ENCODE results near the gene BBC3.

BBC3 gene

DNA sequence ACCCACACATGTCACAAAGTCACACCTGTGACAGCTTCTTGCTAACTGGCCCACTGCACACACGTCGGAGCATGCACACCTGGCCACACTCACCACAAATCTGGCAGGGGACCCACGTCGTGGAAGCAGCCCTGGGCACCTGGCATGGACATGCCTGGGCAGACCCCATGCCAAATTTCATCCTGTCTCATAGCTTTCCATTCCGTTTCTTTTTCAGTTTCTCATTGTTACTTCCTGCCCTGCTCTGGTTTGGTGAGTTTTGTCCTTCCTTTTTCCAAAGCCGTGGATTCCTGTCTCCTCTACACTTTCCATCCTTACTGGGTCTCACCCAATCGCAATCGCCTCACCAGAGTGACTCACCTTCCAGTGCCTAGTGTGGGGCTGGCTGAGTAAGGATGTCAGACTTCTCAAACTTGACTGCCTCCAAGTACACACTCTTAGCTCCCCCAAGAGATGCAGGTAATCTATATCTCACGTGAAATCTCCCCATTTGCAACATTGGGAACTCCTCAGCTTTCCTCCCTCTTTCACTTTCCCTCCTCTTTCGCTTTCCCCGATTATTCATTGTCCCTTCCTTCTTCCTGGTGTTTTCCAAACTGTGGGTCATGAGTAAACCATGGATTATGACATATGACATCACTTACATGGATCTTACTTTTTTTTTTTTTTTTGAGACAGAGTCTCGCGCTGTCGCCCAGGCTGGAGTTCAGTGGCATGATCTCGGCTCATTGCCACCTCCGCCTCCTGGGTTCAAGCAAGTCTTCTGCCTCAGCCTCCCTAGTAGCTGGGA, 1.6 kb upstream of the BBC3 start:
- in situ Hi-C loops (cut with HindIII; ENCODE audit: low sequenced_read_pairs) = no loop called here

DNA sequence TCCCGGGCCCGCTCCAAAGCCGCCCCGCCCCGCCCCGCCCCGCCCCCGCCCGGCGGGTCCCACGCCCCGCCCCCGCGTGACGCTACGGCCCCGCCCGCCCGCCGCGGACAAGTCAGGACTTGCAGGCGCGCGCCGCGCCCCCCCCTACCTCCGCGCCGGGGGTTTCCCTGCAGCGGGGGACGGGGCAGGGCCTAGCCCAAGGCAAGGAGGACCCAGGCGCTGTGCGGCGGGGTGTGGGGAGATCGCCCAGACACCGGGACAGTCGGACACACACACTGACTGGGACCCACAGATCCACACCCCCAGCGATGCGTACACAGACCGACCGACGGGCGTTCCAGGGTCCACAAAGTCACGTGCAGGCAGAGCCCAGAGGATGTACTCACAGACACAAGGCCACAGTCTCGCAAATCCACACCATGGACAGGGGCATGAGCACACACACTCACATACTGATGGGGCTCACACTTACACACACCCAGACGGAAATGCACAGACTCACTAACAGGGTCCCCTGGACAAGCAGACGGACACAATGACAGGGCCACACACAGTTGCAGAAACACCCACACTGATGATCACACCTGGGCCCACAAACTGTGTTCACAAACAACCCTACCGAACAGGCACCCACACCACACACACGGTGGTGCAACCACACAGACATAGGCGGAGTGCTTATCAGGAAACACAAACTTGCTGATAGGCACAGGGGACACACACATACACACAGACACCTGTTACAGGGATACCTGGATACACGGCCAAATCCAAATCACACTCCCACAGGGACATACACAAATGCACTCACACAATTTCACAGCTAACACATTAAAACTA, 436 bp upstream of the BBC3 start:
- in situ Hi-C loops (cut with HindIII; ENCODE audit: low sequenced_read_pairs) = no loop called here

DNA sequence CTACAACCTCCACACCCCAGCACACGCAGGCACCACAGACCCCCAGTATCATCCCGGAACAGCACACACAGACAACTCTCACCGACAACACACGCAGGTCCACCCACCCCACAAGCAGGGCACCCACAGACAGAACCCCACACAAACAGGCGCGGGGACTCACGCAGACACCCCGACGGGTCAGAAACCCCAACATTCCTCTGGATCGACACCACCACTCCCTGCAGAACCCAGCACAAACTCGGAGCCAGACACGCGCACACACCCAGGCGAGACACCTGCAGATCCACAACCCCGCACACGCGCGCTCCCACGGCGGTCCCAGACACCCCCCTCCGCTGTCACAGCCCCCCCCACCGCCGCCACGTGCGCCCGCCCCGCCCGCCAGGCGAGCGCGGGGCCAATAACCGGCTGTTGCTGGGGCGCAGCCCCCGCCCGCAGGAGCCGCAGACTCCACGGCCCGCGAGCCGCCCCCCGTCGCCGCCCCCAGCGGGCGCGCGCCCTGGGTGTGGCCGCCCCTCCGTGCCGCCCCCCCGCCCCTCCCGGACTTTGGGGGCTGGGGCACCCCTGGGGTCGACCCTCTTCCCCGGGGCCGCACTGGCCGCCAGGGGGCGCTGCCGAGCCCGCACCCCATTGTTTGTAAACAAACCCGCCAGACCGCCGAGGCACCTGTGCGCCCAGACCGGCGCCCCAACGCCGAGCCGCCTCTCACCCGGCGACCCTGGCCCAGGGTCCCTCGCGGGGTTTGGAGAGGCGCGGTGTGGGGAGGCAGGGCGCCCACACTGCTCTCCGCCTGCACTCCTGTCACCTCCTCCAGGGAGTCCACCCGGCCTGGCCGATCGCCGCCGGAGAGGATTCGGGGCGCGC, 712 bp downstream of the BBC3 start:
- in situ Hi-C loops (cut with HindIII; ENCODE audit: low sequenced_read_pairs) = no loop called here

DNA sequence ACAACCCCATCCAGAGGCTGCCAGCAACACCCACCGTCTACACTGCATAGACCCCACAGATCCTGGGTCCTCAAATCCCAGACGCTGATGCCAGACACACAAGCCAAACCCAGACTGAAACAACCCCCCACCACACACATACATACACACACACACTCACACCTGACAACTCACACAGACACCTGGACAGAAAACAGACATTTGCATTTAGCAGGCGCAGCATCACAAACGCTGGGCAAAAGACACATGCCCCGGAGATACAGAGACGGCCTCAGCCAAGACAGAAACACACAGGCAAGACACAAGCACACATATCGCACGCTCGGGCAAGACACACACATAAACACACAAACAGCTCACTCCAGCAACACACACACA, 1.3 kb downstream of the BBC3 start:
- in situ Hi-C loops (cut with HindIII; ENCODE audit: low sequenced_read_pairs) = no loop called here

DNA sequence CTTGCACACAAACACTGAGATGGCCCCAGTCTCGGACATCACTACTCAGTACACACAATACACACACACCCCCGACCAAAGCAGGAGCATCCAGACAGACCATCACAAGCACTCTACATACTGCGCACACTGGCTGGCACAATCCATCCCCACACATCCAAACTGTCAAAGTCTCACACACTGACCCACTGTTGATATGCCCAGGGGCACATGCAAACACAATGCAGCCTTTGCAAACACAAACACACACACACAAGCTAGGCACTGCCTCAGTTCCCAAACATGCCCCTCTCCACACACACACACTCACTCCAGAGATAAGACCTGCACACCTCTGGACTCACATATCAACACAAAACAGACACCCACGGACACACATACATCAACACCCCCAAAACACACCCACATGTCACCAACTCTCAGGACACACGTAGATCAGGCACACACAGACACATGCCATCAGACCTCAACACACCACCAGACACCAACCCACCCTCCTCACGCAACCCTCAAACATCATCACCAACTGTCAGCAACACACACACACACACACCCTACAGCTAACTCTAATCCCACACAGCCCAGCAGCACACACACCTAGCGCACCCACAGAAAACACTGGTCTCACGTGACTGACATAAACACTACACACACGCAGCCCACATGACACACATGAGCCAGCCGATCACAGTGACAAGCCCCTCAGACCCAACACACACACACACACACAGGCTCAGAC, 1.9 kb downstream of the BBC3 start:
- in situ Hi-C loops (cut with HindIII; ENCODE audit: low sequenced_read_pairs) = no loop called here

DNA sequence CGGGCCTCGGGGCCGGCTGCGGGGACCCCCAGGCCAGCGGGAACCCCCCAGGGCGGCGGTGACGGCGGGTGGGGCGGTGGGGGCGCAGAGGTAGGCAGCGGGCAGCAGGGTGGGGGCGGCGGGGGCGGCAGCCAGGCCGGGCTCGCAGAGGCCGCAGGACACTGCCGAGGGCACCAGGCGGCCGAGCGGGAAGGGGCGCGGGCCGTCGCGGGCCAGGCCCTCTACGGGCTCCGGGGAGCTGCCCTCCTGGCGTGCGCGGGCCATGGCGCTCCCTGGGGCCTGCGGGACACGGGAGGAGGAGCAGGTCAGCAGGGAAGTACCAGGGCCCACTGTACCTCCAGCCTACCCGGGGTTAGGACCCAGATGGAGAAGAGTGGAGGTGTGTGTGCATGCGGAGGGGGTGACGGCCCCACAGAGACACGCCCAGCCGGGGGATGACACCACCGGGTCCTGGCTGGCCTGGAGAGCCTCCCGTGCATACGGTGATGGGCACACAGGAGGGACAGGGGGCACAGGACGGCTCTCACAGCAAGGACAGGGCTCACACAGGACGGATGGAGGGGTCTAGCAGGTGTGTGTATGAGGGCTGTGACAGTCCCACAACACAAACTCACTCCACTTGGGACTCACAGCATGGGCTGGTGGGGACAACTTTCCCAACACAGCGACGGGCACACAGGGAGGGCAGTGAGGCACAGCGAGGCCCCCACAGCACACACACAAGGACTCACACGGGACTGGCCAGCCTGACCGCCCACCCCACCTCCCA, 2.6 kb downstream of the BBC3 start:
- in situ Hi-C loops (cut with HindIII; ENCODE audit: low sequenced_read_pairs) = no loop called here

DNA sequence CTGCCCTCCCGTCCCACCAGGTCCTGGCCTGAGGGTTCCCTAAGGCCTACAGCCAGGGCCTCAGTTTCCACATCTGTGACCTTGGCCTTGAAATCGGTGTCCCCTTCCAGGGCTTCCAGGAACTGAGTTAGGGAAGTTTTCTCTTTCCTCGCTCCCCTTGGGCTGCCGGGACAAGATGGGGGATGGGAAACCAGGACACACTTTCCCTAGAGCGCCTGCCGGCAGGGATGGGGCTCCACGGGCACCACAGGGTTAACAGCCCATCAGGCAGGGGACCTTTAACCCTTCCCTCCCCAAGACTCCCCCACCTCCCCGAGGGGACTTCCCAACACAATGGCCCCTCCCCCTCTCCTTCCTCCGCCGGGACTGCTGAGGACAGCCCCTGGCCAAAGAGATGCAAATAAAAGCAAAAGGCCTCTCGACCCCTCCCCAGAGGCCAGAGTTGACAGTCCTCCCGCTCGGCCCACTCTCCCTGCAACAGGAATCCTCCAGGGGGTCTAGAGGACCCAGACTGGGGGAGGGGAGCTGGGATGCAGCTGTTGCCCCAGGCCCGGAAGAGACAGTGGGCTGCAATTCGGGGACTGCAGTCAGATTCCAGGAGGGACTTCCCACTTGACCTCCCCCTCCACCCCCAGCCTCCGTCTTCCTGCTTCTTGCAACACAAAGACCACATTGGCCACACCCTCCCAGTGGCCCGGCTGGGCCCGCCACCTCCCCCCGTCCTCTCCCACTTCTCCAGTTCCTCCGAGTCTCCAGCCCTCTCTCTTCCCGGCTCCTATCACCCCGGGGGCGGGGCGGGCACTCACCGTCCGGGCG, 3.4 kb downstream of the BBC3 start:
- in situ Hi-C loops (cut with HindIII; ENCODE audit: low sequenced_read_pairs) = no loop called here

DNA sequence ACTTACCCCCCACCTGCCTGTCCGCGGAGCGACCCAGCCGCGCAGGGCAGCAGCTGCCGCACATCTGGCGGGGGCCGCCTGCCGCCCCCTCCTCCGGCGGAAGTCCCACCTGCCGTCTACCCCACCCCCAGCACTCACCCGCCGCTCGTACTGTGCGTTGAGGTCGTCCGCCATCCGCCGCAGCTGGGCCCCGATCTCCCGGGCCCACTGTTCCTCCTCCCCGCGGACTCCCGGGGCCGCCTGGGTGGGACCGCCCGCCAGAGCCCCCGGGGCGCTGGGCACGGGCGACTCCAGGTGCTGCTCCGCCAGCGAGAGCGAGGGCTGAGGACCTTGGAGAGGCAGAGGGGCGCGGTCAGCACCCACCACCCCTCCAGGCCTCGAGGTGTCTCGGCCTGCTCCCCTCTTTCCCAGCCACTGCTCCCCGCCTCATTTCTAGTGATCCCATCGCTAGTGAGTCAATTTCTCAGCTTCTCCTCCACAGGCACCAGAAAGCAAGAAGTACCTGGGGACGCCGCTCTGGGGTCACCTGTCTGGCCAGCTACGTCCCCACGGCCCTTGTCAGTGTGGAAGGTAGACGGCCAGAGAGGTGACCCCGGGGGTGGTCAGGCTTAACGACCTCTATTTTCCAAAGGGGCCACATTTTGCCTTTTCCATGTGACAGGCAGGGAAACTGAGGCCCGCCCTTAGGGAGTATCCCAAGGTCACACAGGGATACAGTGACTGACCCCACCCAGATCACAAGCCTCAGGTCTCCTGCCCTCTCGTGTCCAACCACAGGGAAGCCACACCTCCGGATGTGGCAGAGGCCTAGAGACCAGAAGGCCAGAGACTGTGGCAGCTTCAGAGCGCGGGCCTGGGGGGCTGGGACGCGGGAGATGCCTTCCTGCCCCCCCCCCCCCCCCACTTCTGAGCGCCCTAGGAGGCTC, 4.3 kb downstream of the BBC3 start:
- in situ Hi-C loops (cut with HindIII; ENCODE audit: low sequenced_read_pairs) = no loop called here

DNA sequence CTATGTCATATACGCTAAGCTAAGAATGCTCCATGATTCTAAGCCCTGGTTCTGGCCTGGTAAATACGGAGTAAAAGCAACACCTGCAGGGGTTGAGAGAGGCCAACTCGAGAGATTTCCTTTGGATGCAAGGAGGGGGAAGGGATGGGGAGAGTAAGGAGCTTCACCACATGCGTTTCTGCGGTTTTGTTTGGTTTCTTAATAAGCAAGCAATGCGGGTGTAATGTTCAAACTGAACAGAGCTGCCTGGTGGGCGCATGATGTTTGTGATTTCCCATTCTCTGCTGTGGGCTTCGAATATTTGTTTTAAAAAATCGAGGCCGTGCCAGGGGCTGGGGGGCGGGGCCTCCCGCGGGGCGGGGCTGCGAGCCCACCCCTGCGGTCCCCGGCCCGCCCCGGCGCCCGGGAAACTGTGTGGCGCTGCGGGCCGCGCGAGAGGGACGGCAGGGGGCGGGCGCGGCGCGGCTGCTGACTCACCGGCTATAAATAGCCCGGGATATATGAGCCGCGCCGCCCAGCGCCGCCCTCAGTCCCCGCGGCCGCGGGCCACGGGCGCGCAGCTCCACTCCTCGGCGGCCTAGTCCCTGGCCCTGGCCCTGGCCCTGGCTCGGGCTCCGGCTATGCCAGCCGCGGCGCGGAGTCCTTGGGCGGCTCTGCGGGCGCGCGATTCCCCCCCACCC, 5.1 kb downstream of the BBC3 start:
- in situ Hi-C loops (cut with HindIII; ENCODE audit: low sequenced_read_pairs) = no loop called here

DNA sequence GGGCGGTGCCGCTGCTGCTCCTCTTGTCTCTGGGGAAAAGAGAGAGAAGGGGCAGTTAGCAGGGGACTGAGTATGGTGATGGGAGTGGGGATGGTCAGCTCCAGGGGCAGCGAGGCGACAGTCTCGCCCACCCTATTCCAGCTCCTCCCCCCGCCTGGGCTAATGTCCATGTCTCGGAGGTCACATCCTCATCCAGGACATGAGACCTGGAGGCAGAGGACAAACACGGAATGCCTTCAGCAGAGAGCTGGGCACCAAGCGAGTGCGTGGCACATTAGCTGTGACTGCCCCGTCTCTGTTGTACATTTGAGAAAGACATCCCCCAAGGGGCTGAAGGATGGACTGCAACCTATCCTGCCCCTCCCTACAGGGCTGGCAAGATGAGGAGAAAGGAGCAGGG, 9.1 kb downstream of the BBC3 start:
- in situ Hi-C loops (cut with HindIII; ENCODE audit: low sequenced_read_pairs) = no loop called here

DNA sequence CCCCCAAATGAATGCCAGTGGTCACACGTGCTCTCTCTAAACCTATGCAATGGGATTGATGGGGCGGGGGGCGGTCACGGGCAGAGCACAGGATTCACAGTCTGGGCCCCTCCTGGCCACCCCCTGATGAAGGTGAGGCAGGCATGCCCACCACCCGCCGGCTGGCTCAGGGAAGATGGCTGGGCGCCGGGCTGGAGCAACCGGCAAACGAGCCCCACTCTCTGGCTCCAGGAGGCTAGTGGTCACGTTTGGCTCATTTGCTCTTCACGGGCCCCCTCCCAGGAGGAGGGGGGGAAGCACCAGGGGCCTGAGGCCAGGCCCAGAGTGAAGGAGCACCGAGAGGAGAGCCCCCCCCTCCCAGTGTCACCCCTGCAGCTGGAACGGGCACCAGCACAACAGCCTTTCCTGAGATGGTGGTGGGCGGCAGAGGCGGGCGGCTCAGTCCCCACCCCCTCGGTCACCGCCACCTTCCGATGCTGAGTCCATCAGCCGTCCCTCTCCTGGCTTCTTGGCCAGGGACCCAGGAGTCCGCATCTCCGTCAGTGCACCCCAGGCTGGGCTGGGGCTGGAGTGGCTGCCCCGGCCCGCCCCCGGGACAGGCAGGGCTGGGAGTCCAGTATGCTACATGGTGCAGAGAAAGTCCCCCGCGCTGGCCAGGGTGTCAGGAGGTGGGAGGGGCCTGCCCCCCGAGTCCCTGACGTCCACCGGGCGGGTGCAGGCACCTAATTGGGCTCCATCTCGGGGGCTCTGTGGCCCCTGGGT, 9.7 kb downstream of the BBC3 start:
- in situ Hi-C loops (cut with HindIII; ENCODE audit: low sequenced_read_pairs) = no loop called here

DNA sequence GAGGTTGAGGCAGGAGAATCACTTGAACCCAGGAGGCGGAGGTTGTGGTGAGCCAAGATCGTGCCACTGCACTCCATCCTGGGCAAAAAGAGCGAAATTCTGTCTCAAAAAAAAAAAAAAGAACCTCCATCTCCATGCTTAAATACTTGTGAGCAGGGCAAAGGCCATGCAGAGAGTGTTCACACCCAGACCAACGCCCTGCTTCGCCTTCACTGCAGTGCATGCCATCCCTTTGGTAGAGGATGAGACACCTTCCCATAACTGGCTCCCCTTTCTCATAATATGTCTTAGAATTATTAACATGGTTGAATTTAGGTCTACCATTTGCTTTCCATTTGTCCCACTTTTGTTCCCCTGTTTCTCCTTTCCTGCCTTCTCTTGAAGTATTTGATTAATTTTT, 15.4 kb downstream of the BBC3 start:
- in situ Hi-C loops (cut with HindIII; ENCODE audit: low sequenced_read_pairs) = no loop called here

DNA sequence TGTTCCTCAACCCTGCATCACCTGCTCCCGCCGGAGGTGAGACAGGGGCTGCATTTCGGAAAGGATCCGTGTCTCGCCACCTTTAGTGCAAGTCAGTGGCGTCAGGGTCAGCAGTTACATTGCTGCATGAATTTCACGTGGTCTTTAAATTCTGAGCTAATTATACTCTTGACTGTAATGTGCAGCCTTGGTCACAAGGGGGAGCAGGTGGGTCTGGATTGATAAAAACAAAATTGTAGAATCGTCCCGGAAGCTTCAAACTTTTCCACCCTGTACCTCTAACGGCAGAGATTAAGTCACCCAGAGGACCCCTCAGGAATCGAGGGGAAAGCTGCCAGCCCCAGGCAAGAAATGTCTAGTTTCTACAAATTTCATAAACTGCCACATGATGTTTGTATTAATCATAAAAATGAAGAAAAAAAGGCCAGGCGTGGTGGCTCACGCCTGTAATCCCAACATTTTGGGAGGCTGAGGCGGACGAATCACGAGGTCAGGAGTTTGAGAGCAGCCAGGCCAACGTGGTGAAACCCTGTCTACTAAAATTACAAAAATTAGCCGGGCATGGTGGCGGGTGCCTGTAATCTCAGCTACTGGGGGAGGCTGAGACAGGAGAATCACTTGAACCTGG, 20.2 kb downstream of the BBC3 start:
- in situ Hi-C loops (cut with HindIII; ENCODE audit: low sequenced_read_pairs) = loop anchor here (5.0 kb wide), 1 partner anchor 59 kb away; no protein-coding TSS in a partner anchor

DNA sequence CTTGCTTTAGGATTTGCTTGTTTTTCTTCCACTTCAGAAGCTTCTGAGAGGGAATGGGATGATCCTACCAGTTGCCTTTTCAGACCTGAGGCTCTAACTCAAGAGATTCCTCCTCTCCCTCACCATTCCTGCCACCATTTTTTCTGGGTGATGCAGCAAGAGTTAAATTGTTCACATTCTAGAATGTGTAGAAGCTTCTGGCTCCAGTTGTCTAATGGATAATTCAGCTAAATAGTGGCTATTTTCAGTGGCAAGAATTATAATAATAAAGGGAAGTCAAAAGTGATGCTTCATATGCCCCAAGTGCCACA, 20.9 kb downstream of the BBC3 start:
- in situ Hi-C loops (cut with HindIII; ENCODE audit: low sequenced_read_pairs) = loop anchor here (5.0 kb wide), 1 partner anchor 58 kb away; no protein-coding TSS in a partner anchor

DNA sequence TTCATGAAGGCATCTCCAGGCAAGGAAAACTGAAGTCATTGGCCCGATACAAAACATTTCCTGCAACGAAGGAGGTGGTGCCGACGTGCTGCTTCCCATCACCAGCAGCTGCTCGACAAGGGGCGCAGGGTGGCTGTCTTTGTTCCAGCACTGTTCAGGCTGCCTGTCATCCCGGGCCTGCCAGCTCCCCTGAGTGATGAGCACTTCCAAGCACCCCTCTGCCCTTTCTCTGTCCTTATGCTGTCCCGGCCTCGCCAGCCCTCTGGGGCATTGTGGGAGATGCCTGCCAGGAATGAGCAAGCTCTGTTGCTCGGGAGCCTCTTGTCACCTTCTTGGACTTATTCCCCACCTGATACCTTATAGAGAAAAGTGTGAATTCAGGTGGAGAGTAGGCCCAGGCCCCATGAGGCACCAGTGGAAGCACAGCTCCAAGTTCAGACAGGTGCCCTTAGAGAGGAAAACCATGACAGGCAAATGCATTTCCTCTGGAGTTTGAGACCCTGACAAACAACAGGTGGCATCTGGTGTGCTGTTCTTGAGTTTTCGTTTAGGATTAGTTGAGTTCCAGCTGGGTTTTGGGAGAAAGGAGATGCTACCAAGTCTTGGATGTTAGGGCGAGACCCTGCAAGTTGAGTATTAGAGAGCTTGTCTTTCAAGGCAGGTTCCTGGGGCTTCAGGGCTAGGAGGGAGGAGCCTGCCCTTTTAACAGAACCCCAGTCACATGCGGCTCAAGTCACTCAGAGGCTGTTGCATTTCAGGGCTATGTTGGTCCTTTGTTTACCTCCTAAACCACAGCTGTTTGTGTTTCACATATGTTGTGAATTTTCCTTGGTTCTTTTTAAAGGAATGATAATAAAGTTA, 21.4 kb downstream of the BBC3 start:
- in situ Hi-C loops (cut with HindIII; ENCODE audit: low sequenced_read_pairs) = loop anchor here (5.0 kb wide), 1 partner anchor 57 kb away; no protein-coding TSS in a partner anchor
